Measurements from ENCODE around the gene DHCR24. TPM values are rescaled to one million over a fixed set of nuclear protein-coding genes. Genes with fewer than 3 reads are reported as not detected.

DHCR24 gene
- total and polyA plus RNA-seq, 2 donors (not counting 3 experiments of a cell fraction or from before 2014, with no cell fraction given) = 223 to 239 TPM

- Histone ChIP-seq H3K27me3 (ENCODE audit: control insufficient read depth in 2 of 2, insufficient read depth in 2 of 2, low read length in 2 of 2) (no peaks in the 10 kb centered on the region), H3K36me3 (ENCODE audit: control insufficient read depth in 2 of 2, extremely low read depth in 1 of 2, insufficient read depth in 2 of 2, low read length in 2 of 2) (peaks cover 0 to 3% of the 10 kb centered on the region in 2 experiments), H3K79me2 (ENCODE audit: control insufficient read depth, insufficient read depth, low read length) (peaks cover 37% of the 10 kb centered on the region), H3K4me3 (replicated peaks in 1 of 3; ENCODE audit: insufficient read depth in 1 of 3, low read depth in 1 of 3, low read length in 3 of 3) (peak overlapping the region in 1 of 3 experiments; percentile 48), H3K4me2 (ENCODE audit: insufficient read depth, low read length) (peak overlapping the region; percentile 54), H3K9me3 (replicated peaks; ENCODE audit: control insufficient read depth, insufficient read depth, low read length) (no peaks in the 10 kb centered on the region), H3K9me1 (replicated peaks; ENCODE audit: control insufficient read depth, extremely low read depth, insufficient read depth, low read length) (no peaks in the 10 kb centered on the region), H2AFZ (ENCODE audit: low read depth, low read length) (no peak overlapping the region), H4K20me1 (replicated peaks; ENCODE audit: control insufficient read depth, extremely low read depth, insufficient read depth, low read length) (no peaks in the 10 kb centered on the region), H3K9ac (replicated peaks; ENCODE audit: extremely low read depth, insufficient read depth, low read length) (no peak overlapping the region), H3K27ac (ENCODE audit: insufficient read depth, low read depth, low read length) (no peak overlapping the region), H3K4me1 (ENCODE audit: control insufficient read depth, extremely low read depth, insufficient read depth, low read length) (peaks cover 42% of the 10 kb centered on the region)
- dilution Hi-C loops (cut with MboI; ENCODE audit: extremely low pct_ligation_motif_present, low sequenced_read_pairs) (no loop called here), intact Hi-C loops (cut with micrococcal nuclease) (no loop called here)
- FAIRE-seq (no peak), DNase-seq (ENCODE audit: low read depth, low spot score) (no peak)
- ChIA-PET POLR2A (interaction anchor here (0.5 kb wide), 1 partner anchor 318 kb away, joined by 9 read pairs; no protein-coding TSS in a partner anchor), CTCF (interaction anchor here (3.5 to 3.7 kb wide), 2 partner anchors 56 to 62 kb away, joined by 13 to 29 read pairs; no protein-coding TSS in a partner anchor)
- BruUV-seq (replicated peaks) = no TSS peak
- TF ChIP-seq POLR2AphosphoS5 (IDR thresholded peaks at IDR 0.05; ENCODE audit: insufficient read depth, low read depth, low read length) (no peak), JUN (IDR thresholded peaks at IDR 0.05; ENCODE audit: borderline replicate concordance, insufficient read depth, insufficient read length, low read depth) (no peak), CTCF (IDR thresholded peaks at IDR 0.05; ENCODE audit: extremely low read depth in 1 of 2, insufficient read depth in 1 of 2, low read depth in 1 of 2, low read length in 2 of 2) (no peak), MAX (IDR thresholded peaks at IDR 0.05; ENCODE audit: insufficient read depth, insufficient read length) (no peak), EZH2 (IDR thresholded peaks at IDR 0.05; ENCODE audit: borderline replicate concordance, low read depth, low read length, severe bottlenecking) (no peak), GATA2 (IDR thresholded peaks at IDR 0.05; ENCODE audit: insufficient read depth, insufficient read length, low read depth, low read length) (no peak), FOS (IDR thresholded peaks at IDR 0.05; ENCODE audit: borderline replicate concordance, insufficient read depth, low read length) (no peak), POLR2A (IDR thresholded peaks at IDR 0.05; ENCODE audit: low read depth, low read length) (no peak), MYC (IDR thresholded peaks at IDR 0.05; ENCODE audit: low read depth, low read length) (no peak)
Measured at GRCh38 chr1:54888080-54888733, 1.2 kb upstream of the DHCR24 start.

All from endothelial cell of umbilical vein (primary cell).